Upper lobe of right lung (tissue), 1 donor: Measurements from ENCODE around the gene ZDHHC18. TPM values are rescaled to one million over a fixed set of nuclear protein-coding genes. Genes with fewer than 3 reads are reported as not detected.
A peak's percentile ranks its signal among the peaks of the same experiment; 100 is the strongest.
"Not testable (repeated sequence)": the region's sequence is repeated elsewhere in the genome, so short reads cannot be mapped to it uniquely, and the experiment has no call there.

ENCODE experiments used
- ATAC-seq: fragments of 200-7000 bp; cut with Tn5 transposase; one replicate; pipeline ENCODE4 v1.9.1; 2020; ENCODE audit warnings: mild to moderate bottlenecking, moderate library complexity
- DNase-seq: peaks from one replicate; pipeline ENCODE4 v3.0.0-alpha.2; 2020
- H3K27ac ChIP-seq: fragments of 200-600 bp; one replicate; pipeline ENCODE4 v1.8.0; 2022
- H3K27me3 ChIP-seq: fragments of 200-600 bp; one replicate; pipeline ENCODE4 v1.8.0; 2022; ENCODE audit warnings: mild to moderate bottlenecking
- H3K36me3 ChIP-seq: fragments of 200-600 bp; one replicate; pipeline ENCODE4 v1.8.0; 2022
- H3K4me1 ChIP-seq: fragments of 200-600 bp; one replicate; pipeline ENCODE4 v1.8.0; 2022
- H3K4me3 ChIP-seq: fragments of 200-600 bp; one replicate; pipeline ENCODE4 v1.8.0; 2022; ENCODE audit warnings: mild to moderate bottlenecking
- H3K9me3 ChIP-seq: fragments of 200-600 bp; one replicate; pipeline ENCODE4 v1.8.0; 2022
- CTCF ChIP-seq: fragments of 200-600 bp; IDR thresholded peaks from one replicate; pipeline ENCODE4 v1.8.0; 2022; ENCODE audit warnings: antibody characterized with exemption
- intact Hi-C: fragments of 100-400 bp; cut with DNase I; formaldehyde crosslinking; loops from one replicate; pipeline ENCODE4 v1.11.0; 2022
- total RNA-seq: library from RNA; stranded (reverse); fragmentation: NEBNext Ultra II Directional; extraction: Animal tissue kit (Norgen Biotek cat#: 25700); gene quantifications from one replicate; pipeline ENCODE4 v1.2.1, GENCODE V29; 2021
- donor health status: DM: no; HTN: yes; CAD: no; lungs with severe emphysema.

Gene ZDHHC18
- total RNA-seq, 1 donor from 2014 or later = 26.2 TPM

GRCh38 chr1:26838474-26839338, 12.2 kb downstream of the ZDHHC18 start:
- H3K27ac ChIP-seq = no peak overlapping the region
- no peaks in the 10 kb centered on the region for H3K9me3 ChIP-seq
- no peaks in the 10 kb centered on the region for H3K27me3 ChIP-seq
- intact Hi-C loops = no loop called here
- TF ChIP-seq CTCF = no peak
- H3K36me3 ChIP-seq = peaks cover 57% of the 10 kb centered on the region
- ATAC-seq (peak; percentile 41), DNase-seq (no peak)
- no peaks in the 10 kb centered on the region for H3K4me1 ChIP-seq
- no peak overlapping the region for H3K4me3 ChIP-seq

GRCh38 chr1:26839339-26839722, 12.8 kb downstream of the ZDHHC18 start:
- peaks cover 57% of the 10 kb centered on the region for H3K36me3 ChIP-seq
- DNase-seq = no peak
- no peak overlapping the region for H3K27ac ChIP-seq

GRCh38 chr1:26839779-26840178, 13.3 kb downstream of the ZDHHC18 start:
- Histone ChIP-seq H3K27me3 (no peaks in the 10 kb centered on the region), H3K4me3 (no peak overlapping the region), H3K9me3 (no peaks in the 10 kb centered on the region), H3K36me3 (peaks cover 55% of the 10 kb centered on the region), H3K4me1 (no peaks in the 10 kb centered on the region), H3K27ac (no peak overlapping the region)
- DNase-seq = no peak
- ATAC-seq = no peak
- intact Hi-C loops = no loop called here
- TF ChIP-seq CTCF = no peak

More at GRCh38 chr1:26839339-26839722, 12.8 kb downstream of the ZDHHC18 start:
- H3K27me3 ChIP-seq = no peaks in the 10 kb centered on the region
- H3K4me3 ChIP-seq = no peak overlapping the region
- no peak for ATAC-seq
- TF ChIP-seq CTCF = no peak
- H3K4me1 ChIP-seq = no peaks in the 10 kb centered on the region
- no peaks in the 10 kb centered on the region for H3K9me3 ChIP-seq
- intact Hi-C loops = no loop called here

GRCh38 chr1:26844424-26845196, 18.1 kb downstream of the ZDHHC18 start:
- Histone ChIP-seq H3K36me3 (peaks cover 60% of the 10 kb centered on the region), H3K9me3 (no peaks in the 10 kb centered on the region), H3K27ac (no peak overlapping the region), H3K27me3 (no peaks in the 10 kb centered on the region), H3K4me3 (no peak overlapping the region), H3K4me1 (peaks cover 9% of the 10 kb centered on the region)
- ATAC-seq (no peak), DNase-seq (no peak)
- intact Hi-C loops = no loop called here
- TF ChIP-seq CTCF = no peak

- H3K36me3 ChIP-seq = peaks cover 77% of the 10 kb centered on the region
- H3K4me1 ChIP-seq, ATAC-seq, H3K27ac ChIP-seq, H3K27me3 ChIP-seq, H3K4me3 ChIP-seq, DNase-seq, H3K9me3 ChIP-seq, intact Hi-C loops: not testable (repeated sequence)
Observed at GRCh38 chr1:26847826-26848225, 21.3 kb downstream of the ZDHHC18 start.

GRCh38 chr1:26848499-26848898, 22.0 kb downstream of the ZDHHC18 start:
- Histone ChIP-seq H3K27ac (peak overlapping the region; percentile 42), H3K4me3 (no peak overlapping the region), H3K9me3 (no peaks in the 10 kb centered on the region), H3K36me3 (peaks cover 76% of the 10 kb centered on the region), H3K4me1 (peaks cover 9% of the 10 kb centered on the region), H3K27me3 (no peaks in the 10 kb centered on the region)
- ATAC-seq (no peak), DNase-seq (no peak)
- intact Hi-C loops = no loop called here
- no peak for TF ChIP-seq CTCF
